Activated naive CD8-positive, alpha-beta T cell treated with anti-CD3 and anti-CD28 coated beads, Interleukin-2, amount 50 U/mL, for 24 hours (primary cell): Measurements from ENCODE around the gene CARD11.
A peak's percentile ranks its signal among the peaks of the same experiment; 100 is the strongest.

Experiments used
- ATAC-seq: fragments of 150-1000 bp; cut with Tn5 transposase; one replicate; pipeline ENCODE4 v1.10.0; 2021
- DNase-seq: peaks from one replicate; pipeline ENCODE4 v3.0.0; 2021
- H3K27ac Mint-ChIP-seq: one replicate; pipeline ENCODE4 v1.8.0; 2021; ENCODE audit warnings: mild to moderate bottlenecking, mixed read lengths
- H3K27me3 Mint-ChIP-seq: one replicate; pipeline ENCODE4 v1.8.0; 2021; ENCODE audit warnings: mixed read lengths
- H3K36me3 Mint-ChIP-seq: one replicate; pipeline ENCODE4 v1.8.0; 2021; ENCODE audit warnings: low read depth, mixed read lengths
- H3K4me1 Mint-ChIP-seq: one replicate; pipeline ENCODE4 v1.8.0; 2021; ENCODE audit warnings: mixed read lengths
- H3K4me3 Mint-ChIP-seq: one replicate; pipeline ENCODE4 v1.8.0; 2021; ENCODE audit warnings: mild to moderate bottlenecking, moderate library complexity, mixed read lengths
- H3K9me3 Mint-ChIP-seq: one replicate; pipeline ENCODE4 v1.8.0; 2021; ENCODE audit warnings: mixed read lengths

The CARD11 gene

DNA sequence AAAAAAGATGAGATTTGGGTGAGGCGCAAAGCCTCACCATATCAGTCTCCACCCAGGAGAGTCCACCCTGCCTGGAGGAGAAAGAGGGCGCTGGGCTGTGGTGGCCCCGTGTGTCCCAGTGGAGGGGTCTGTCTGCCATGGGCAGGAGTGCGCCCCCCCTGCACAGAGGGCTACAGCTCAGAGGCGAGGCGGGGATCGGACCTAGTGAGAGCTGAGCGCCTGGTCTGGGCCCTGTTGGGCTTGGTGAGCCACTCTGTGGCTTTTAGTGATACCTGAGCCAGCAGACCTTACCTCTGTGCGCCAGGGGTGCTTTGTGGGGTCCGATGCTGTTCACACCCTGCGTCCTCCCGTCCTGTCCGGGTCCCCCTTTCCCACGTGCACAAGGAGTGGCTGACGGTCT lies 173.7 kb downstream of the CARD11 start:
- no peaks in the 10 kb centered on the region for H3K36me3 Mint-ChIP-seq
- H3K27me3 Mint-ChIP-seq = no peaks in the 10 kb centered on the region
- peak overlapping the region; percentile 23 for H3K27ac Mint-ChIP-seq
- ATAC-seq (no peak), DNase-seq (no peak)
- H3K9me3 Mint-ChIP-seq = no peaks in the 10 kb centered on the region
- peak overlapping the region; percentile 46 for H3K4me3 Mint-ChIP-seq
- H3K4me1 Mint-ChIP-seq = peaks cover 33% of the 10 kb centered on the region

DNA sequence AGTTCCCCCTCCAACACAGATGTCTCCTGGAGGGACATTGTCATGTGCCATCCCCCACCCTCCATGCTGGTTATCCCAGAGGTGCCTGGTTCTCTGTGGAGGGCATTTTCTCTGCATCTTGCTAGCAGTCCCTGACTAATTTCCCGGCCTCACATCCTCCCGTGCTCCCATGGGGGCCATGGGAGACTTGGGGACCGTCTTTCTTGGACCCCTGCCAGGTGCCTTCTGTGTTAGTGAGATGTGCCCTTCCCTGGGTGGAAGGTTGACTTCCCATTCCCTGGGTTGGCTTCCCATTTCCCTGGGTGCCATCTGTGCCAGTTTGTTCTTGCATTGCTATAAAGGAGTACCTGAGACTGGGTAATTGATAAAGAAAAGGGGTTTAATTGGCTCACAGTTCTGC lies 177.1 kb downstream of the CARD11 start:
- DNase-seq (no peak), ATAC-seq (no peak)
- Mint-ChIP-seq H3K4me3 (no peak overlapping the region), H3K9me3 (no peaks in the 10 kb centered on the region), H3K36me3 (no peaks in the 10 kb centered on the region), H3K27ac (no peak overlapping the region), H3K27me3 (no peaks in the 10 kb centered on the region), H3K4me1 (peaks cover 54% of the 10 kb centered on the region)

DNA sequence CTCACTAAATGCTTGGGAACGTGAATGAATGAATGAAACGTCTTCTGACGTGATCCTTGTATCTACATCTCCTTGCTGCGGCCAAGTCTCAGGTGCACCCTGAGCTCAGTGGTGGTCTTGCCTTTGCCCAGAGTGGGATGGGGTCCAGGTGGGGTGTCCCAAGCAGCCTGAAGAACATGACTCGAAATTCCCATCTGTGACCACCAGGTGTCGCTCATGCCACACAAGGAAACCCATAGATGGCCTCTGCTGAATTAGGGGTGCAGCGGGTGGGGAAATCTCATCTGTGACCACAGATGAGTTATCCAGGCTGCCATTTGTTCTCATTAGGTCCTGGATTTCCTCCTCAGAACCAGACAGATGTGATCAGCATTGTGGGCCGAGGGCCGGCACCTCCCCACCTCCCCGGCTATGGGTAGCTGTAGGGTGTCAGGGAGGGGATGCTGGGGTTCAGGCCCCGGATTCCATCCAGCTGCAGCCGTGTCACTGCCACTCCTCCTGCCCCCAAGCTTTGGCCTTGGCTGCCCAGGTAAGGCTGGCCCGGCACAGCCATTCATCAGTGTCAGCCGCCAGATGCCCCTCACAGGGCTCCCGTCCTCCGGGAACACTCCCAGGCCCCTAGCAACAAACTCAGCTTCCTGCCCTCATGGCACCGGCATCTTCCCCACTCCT lies 178.5 kb downstream of the CARD11 start:
- ATAC-seq = no peak
- H3K27ac Mint-ChIP-seq = peak overlapping the region; percentile 85
- H3K36me3 Mint-ChIP-seq = no peaks in the 10 kb centered on the region
- DNase-seq = peak; percentile 77
- peaks cover 40% of the 10 kb centered on the region for H3K4me1 Mint-ChIP-seq
- no peaks in the 10 kb centered on the region for H3K27me3 Mint-ChIP-seq
- H3K4me3 Mint-ChIP-seq = peak overlapping the region; percentile 70
- no peaks in the 10 kb centered on the region for H3K9me3 Mint-ChIP-seq

DNA sequence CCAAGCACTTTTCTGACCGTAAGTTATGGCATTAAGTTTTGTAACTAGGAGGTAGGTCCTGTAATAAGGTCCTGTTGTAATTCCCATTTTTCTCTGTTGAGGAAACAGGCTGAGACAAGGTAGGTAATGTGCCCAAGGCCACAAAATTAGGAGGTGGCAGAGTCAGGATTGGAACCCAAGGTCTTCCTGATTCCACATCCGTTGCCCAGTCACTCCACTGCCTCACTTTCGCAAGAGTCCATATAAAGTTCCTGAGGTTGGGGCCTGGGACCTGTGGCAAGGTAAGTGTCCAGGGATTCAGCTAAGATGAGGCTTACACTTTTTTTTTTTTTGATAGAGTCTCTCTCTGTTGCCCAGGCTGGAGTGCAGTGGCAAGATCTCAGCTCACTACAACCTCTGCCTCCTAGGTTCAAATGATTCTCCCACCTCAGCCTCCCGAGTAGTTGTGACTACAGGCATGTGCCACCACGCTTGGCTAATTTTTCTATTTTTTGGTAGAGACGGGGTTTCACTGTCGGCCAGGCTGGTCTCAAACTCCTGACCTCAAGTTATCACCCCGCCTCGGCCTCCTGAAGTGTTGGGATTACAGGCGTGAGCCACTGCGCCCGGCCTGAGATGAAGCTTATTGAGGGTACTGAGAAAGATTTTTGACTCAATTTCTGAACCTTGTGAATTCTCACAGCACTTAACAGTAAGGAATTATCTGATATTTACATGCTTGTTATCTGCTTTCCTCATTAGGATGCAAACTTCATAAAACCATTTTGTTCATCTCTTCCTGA lies 179.3 kb downstream of the CARD11 start:
- Mint-ChIP-seq H3K4me3 (peak overlapping the region; percentile 75), H3K36me3 (no peaks in the 10 kb centered on the region)
- no peak for ATAC-seq

DNA sequence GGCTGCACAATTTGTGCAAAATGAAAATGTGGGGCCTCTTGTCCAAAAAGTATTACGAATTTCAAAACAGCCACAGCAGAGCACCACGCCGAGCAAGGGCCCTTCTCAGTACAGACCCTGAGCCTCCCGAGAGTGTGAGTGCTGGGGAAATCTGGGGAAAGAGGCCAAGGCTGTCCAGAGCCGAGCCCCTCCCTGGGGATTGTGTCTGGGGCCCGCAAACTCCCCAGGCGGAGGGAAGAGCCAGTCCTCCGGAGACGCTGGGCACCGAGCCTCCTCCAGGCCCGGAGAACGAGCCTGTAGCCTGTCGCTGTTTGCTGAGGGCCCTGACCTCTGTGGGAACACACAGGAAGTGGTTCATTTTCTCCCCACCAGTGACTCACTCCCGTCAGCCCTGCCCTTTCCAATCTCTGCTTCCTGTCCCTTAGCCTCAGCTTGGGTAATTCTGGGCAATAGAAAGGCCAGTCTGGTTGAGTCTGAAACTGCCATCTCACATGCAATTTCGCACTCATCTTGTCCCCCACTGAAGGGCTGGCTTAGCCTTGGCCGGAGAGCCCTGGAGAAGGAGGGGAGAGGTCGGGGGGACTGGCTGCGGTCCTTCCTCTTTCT lies 180.1 kb downstream of the CARD11 start:
- peak overlapping the region; percentile 75 for H3K4me3 Mint-ChIP-seq
- H3K9me3 Mint-ChIP-seq = no peaks in the 10 kb centered on the region
- DNase-seq (peak; percentile 77), ATAC-seq (peak; percentile 97)
- no peaks in the 10 kb centered on the region for H3K27me3 Mint-ChIP-seq
- H3K4me1 Mint-ChIP-seq = peaks cover 29% of the 10 kb centered on the region
- H3K36me3 Mint-ChIP-seq = no peaks in the 10 kb centered on the region
- peak overlapping the region; percentile 95 for H3K27ac Mint-ChIP-seq

More for the DNA sequence above, 179.3 kb downstream of the CARD11 start:
- Mint-ChIP-seq H3K9me3 (no peaks in the 10 kb centered on the region), H3K27me3 (no peaks in the 10 kb centered on the region), H3K27ac (peak overlapping the region; percentile 95), H3K4me1 (peaks cover 34% of the 10 kb centered on the region)
- DNase-seq = no peak

DNA sequence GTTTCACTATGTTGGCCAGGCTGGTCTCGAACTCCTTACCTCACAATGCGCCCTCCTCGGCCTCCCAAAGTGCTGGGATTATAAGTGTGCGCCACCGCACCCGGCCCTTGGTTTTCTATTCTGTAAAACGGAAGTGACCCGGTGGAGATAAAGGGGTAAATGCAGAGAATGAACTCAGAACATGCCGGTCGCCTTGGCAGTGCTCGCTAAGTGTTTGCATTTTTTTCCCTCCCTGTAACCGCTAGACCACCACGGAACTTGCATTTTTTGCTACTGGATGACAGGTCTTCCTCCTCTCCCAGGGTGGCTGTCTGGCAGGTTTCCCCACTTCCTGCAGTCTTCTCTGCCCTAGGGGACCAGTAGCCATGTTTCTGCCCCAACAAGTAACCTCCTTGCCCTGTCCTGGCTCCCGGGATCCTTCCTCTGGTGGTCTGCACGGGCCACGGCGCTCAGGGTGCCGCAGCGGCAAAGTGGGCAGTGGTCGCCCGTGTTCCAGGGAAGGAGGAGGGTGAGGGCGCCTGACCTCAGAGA lies 180.8 kb downstream of the CARD11 start:
- peak; percentile 48 for DNase-seq
- Mint-ChIP-seq H3K27me3 (no peaks in the 10 kb centered on the region), H3K27ac (peak overlapping the region; percentile 95)

DNA sequence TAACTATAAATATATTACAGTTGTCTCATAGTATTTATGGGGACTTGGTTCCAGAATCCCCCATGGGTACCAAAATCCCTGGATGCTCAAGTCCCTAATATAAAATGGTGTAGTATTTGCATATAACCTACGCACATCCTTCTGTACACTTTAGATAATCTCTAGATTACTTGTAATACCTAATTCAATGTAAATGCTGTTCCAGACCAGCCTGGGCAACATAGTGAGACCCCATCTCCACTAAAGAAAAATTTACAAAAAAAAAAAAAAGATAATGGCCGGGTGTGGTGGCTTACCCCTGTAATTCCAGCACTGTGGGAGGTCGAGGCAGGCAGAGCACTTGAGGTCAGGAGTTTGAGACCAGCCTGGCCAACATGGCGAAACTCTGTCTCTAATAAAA lies 182.2 kb downstream of the CARD11 start:
- no peaks in the 10 kb centered on the region for H3K9me3 Mint-ChIP-seq
- no peak overlapping the region for H3K27ac Mint-ChIP-seq
- H3K4me1 Mint-ChIP-seq = peaks cover 29% of the 10 kb centered on the region
- H3K4me3 Mint-ChIP-seq = no peak overlapping the region
- DNase-seq (no peak), ATAC-seq (no peak)
- no peaks in the 10 kb centered on the region for H3K27me3 Mint-ChIP-seq
- no peaks in the 10 kb centered on the region for H3K36me3 Mint-ChIP-seq

More for the DNA sequence above, 180.8 kb downstream of the CARD11 start:
- Mint-ChIP-seq H3K4me1 (peaks cover 29% of the 10 kb centered on the region), H3K36me3 (no peaks in the 10 kb centered on the region), H3K9me3 (no peaks in the 10 kb centered on the region), H3K4me3 (peak overlapping the region; percentile 75)
- peak; percentile 35 for ATAC-seq

DNA sequence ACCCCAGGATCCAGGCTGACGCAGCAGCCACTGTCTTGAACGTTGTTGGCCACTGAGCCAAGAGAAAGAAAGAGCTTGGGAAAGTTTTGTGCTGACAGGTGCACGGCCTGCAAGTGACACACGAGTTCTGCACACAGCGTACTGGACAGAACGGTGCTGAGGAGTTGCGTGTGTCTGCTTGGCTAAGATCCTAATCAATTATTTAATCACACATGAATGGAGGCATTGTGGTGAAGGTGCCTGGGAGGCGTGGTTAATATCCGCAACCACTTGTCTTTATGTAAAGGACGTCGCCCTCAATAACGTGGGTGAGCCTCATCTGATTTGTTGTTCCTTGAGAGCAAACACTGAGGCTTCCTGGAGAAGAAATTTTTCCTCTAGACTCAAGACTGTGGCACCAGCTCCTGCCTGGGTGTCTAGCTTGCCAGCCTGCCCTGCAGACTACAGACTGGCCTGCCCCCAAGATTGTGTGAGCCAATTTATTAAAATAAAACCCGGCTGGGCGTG lies 183.0 kb downstream of the CARD11 start:
- Mint-ChIP-seq H3K27me3 (no peaks in the 10 kb centered on the region), H3K4me3 (no peak overlapping the region), H3K27ac (no peak overlapping the region), H3K36me3 (no peaks in the 10 kb centered on the region), H3K4me1 (peaks cover 29% of the 10 kb centered on the region), H3K9me3 (no peaks in the 10 kb centered on the region)
- ATAC-seq = no peak
- no peak for DNase-seq

DNA sequence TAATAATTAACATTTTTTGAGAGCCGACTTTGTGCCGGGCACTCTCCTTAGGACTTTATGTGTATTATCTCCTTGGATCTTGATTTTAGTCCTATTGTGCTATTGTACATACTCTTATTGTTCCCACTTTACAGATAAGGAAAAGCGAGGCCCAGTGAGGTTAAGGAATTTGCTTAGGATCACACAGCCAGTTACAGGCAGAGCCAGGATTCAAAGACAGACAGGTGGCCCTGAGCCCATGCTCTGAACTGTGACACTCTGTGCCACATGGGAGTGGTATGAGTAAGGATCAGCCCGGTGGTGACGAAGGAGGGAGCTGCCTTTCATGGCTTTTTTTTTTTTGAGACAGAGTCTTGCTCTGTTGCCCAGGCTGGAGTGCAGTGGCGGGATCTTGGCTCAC lies 183.7 kb downstream of the CARD11 start:
- Mint-ChIP-seq H3K27ac (no peak overlapping the region), H3K9me3 (no peaks in the 10 kb centered on the region), H3K4me1 (peaks cover 28% of the 10 kb centered on the region), H3K36me3 (no peaks in the 10 kb centered on the region), H3K27me3 (no peaks in the 10 kb centered on the region), H3K4me3 (no peak overlapping the region)
- DNase-seq (no peak), ATAC-seq (no peak)

DNA sequence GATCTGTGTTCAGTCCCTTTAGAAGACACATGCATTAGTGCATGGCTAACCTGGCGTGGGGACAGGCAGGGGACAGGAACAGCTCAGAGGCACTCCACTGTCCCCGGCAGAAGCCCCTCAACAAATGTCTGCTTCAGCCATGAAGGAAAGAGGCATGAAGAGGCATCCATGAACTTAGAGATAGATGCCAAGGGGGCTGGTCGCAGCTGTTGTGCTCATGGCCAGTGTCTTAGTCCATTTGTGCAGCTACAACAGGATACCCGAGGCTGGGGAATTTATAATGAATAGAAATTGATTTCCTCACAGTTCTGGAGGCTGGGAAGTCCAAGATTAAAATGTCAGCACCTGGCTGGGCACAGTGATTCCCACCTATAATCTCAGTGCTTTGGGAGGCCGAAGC lies 185.0 kb downstream of the CARD11 start:
- no peaks in the 10 kb centered on the region for H3K27me3 Mint-ChIP-seq
- H3K4me3 Mint-ChIP-seq = no peak overlapping the region
- DNase-seq = no peak
- peaks cover 15% of the 10 kb centered on the region for H3K4me1 Mint-ChIP-seq
- no peak for ATAC-seq
- H3K36me3 Mint-ChIP-seq = no peaks in the 10 kb centered on the region
- H3K27ac Mint-ChIP-seq = no peak overlapping the region
- H3K9me3 Mint-ChIP-seq = no peaks in the 10 kb centered on the region

DNA sequence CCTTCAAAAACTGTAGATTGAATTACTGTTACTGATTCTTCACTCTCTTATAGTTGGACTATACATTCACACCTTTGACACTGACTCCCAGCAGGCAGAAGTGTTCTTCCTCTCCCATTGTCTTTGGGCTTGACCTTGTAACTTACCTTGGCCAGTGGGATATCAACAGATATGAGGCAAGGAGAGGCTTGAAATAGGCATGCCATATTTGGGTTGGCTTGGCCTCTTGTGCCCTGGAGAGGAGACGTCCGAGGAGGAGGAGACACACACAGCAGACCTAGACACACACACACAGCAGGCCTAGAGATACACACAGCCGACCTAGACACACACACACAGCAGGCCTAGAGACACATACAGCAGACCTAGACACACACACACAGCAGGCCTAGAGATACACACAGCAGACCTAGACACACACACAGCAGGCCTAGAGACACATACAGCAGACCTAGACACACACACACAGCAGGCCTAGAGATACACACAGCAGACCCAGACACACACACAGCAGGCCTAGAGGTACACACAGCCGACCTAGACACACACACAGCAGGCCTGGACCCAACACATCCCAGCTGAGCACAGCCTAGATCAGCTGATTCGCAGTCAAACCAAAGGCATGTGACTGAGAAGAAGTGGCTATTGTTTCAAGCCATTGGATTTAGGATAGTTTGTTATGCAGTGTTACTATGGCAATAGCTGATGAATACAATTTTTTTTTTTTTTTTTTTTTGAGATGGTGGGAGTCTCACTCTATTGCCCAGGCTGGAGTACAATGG lies 187.1 kb downstream of the CARD11 start:
- no peak for ATAC-seq

More for the DNA sequence above, 187.1 kb downstream of the CARD11 start:
- H3K9me3 Mint-ChIP-seq = no peaks in the 10 kb centered on the region
- no peak overlapping the region for H3K4me3 Mint-ChIP-seq
- H3K36me3 Mint-ChIP-seq = no peaks in the 10 kb centered on the region
- H3K27me3 Mint-ChIP-seq = no peaks in the 10 kb centered on the region
- DNase-seq = no peak
- peaks cover 2% of the 10 kb centered on the region for H3K4me1 Mint-ChIP-seq
- H3K27ac Mint-ChIP-seq = no peak overlapping the region
